ENCODE data around the gene C22orf15. TPM values are rescaled to one million over a fixed set of nuclear protein-coding genes. Genes with fewer than 3 reads are reported as not detected.

C22orf15 gene
- total and polyA plus RNA-seq, 9 of the 15 experiments (the other 6 are each of a cell fraction or from before 2014, with no cell fraction given) = 0.07 TPM; not detected in 8

DNA sequence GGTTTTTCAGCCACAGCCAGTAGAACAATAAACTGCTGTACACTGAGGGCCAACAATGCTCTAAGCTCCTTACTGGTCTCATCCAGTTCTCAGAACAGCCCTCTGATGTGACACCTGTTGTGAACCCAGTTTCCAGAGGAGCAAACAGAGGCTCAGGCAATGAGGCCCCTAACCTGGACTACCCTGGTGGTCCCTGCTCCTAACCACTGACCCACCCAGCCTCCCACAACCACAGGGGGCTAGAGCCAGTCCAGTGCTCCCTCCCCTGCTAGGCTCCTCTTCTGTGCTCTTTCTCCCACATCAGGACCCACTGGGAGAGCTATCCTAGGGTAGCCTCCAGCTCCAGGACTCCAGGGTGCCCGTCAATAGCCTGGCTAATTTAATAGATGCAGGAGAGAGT is 19.9 kb downstream of the C22orf15 start:
- Histone ChIP-seq H4K20me1 (replicated peaks; ENCODE audit: control insufficient read depth, insufficient read depth, low read length) (peaks cover 4% of the 10 kb centered on the region), H3K36me3 (ENCODE audit: control insufficient read depth, insufficient read depth, low read length) (no peaks in the 10 kb centered on the region), H3K27me3 (ENCODE audit: control insufficient read depth in 2 of 2, insufficient read depth in 2 of 2, low read length in 2 of 2) (no peaks in the 10 kb centered on the region), H3K9ac (ENCODE audit: insufficient read depth in 1 of 2, low read depth in 2 of 2, low read length in 2 of 2) (no peak overlapping the region), H3K79me2 (ENCODE audit: control insufficient read depth, insufficient read depth, low read length) (peaks cover 5% of the 10 kb centered on the region), H3K9me3 (replicated peaks; ENCODE audit: control insufficient read depth, insufficient read depth, low read depth, low read length) (no peaks in the 10 kb centered on the region), H3K4me2 (ENCODE audit: insufficient read depth, low read length) (no peak overlapping the region), H3K4me1 (replicated peaks in 1 of 2; ENCODE audit: control insufficient read depth in 2 of 2, insufficient read depth in 2 of 2, low read length in 2 of 2) (peaks cover 7 to 30% of the 10 kb centered on the region in 2 experiments; a peak in 4 of 5 replicates), H2AFZ (ENCODE audit: low read depth, low read length) (no peak overlapping the region), H3K27ac (ENCODE audit: extremely low read depth, low read depth, low read length) (no peak overlapping the region), H3K4me3 (no peak overlapping the region), H3K9me1 (ENCODE audit: control insufficient read depth, insufficient read depth, low read length) (no peaks in the 10 kb centered on the region)
- BruUV-seq (replicated peaks) = no TSS peak
- in situ Hi-C loops (cut with MboI) (no loop called here), intact Hi-C loops (cut with micrococcal nuclease) (no loop called here)
- DNase-seq (ENCODE audit: extremely low read depth in 1 of 4, low spot score in 3 of 4) (no peak), ATAC-seq (no peak), FAIRE-seq (no peak)
- TF ChIP-seq TOE1 (IDR thresholded peaks at IDR 0.05; ENCODE audit: borderline replicate concordance) (no peak), TOE1 (CRISPR knock-in tag; IDR thresholded peaks at IDR 0.05; ENCODE audit: borderline replicate concordance, low read depth) (no peak), PCBP2 (IDR thresholded peaks at IDR 0.05; ENCODE audit: low read depth, low read length, poor library complexity, severe bottlenecking) (no peak), ZNF232 (CRISPR knock-in tag; IDR thresholded peaks at IDR 0.05) (no peak)
- TF ChIP-seq, protein P1, sequence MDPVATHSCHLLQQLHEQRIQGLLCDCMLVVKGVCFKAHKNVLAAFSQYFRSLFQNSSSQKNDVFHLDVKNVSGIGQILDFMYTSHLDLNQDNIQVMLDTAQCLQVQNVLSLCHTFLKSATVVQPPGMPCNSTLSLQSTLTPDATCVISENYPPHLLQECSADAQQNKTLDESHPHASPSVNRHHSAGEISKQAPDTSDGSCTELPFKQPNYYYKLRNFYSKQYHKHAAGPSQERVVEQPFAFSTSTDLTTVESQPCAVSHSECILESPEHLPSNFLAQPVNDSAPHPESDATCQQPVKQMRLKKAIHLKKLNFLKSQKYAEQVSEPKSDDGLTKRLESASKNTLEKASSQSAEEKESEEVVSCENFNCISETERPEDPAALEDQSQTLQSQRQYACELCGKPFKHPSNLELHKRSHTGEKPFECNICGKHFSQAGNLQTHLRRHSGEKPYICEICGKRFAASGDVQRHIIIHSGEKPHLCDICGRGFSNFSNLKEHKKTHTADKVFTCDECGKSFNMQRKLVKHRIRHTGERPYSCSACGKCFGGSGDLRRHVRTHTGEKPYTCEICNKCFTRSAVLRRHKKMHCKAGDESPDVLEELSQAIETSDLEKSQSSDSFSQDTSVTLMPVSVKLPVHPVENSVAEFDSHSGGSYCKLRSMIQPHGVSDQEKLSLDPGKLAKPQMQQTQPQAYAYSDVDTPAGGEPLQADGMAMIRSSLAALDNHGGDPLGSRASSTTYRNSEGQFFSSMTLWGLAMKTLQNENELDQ (CRISPR knock-in tag; IDR thresholded peaks at IDR 0.05; ENCODE audit: borderline replicate concordance) = no peak
- 36% methylated on average over 1 of the region's 1 CpG for WGBS (ENCODE audit: insufficient coverage, low coverage, missing lambda C conversion rate)
- ChIA-PET CTCF (ENCODE audit: low intra/inter-chr PET ratio) (no interaction called here), POLR2A (no interaction called here)
